ENCODE data around the gene NUDT16.

Gene NUDT16

GRCh38 chr3:131387796-131388489 is 6.4 kb downstream of the NUDT16 start:
- no peak overlapping the region for H3K27ac ChIP-seq (ENCODE audit: extremely low read depth, low read depth, low read length)
- TF ChIP-seq GLIS2 (tag by site-specific recombination; IDR thresholded peaks at IDR 0.05) (no peak), ZNF514 (tag by site-specific recombination; IDR thresholded peaks at IDR 0.05) (no peak), ZNF692 (tag by site-specific recombination; IDR thresholded peaks at IDR 0.05) (no peak), ATF2 (tag by site-specific recombination; IDR thresholded peaks at IDR 0.05; ENCODE audit: low read depth) (no peak), TSHZ1 (tag by site-specific recombination; IDR thresholded peaks at IDR 0.05; ENCODE audit: borderline replicate concordance) (no peak), ZNF544 (tag by site-specific recombination; IDR thresholded peaks at IDR 0.05) (no peak), SCRT1 (tag by site-specific recombination; IDR thresholded peaks at IDR 0.05; ENCODE audit: borderline replicate concordance) (no peak), ZNF639 (tag by site-specific recombination; IDR thresholded peaks at IDR 0.05) (no peak), ZNF843 (tag by site-specific recombination; IDR thresholded peaks at IDR 0.05) (no peak), ZBTB26 (tag by site-specific recombination; optimal IDR thresholded peaks at IDR 0.05) (no peak), ZNF670 (tag by site-specific recombination; IDR thresholded peaks at IDR 0.05; ENCODE audit: low read depth) (no peak), ZNF140 (tag by site-specific recombination; IDR thresholded peaks at IDR 0.05) (no peak), RBAK (tag by site-specific recombination; IDR thresholded peaks at IDR 0.05) (no peak), ZNF394 (tag by site-specific recombination; IDR thresholded peaks at IDR 0.05; ENCODE audit: borderline replicate concordance) (no peak), ZFP41 (tag by site-specific recombination; IDR thresholded peaks at IDR 0.05; ENCODE audit: borderline replicate concordance) (no peak), ZNF621 (tag by site-specific recombination; IDR thresholded peaks at IDR 0.05) (no peak), ZNF214 (tag by site-specific recombination; IDR thresholded peaks at IDR 0.05; ENCODE audit: borderline replicate concordance) (no peak), ZNF335 (tag by site-specific recombination; conservative IDR thresholded peaks at IDR 0.05) (no peak), SETDB1 (IDR thresholded peaks at IDR 0.05; ENCODE audit: insufficient read length, low read length) (no peak)
- no peak overlapping the region for H3K4me3 ChIP-seq (ENCODE audit: low read depth, low read length)
- H3K9me3 ChIP-seq (ENCODE audit: control insufficient read depth, insufficient read depth, low read depth, low read length) = no peaks in the 10 kb centered on the region
- H3K36me3 ChIP-seq (ENCODE audit: control insufficient read depth in 2 of 2, insufficient read depth in 1 of 2, low read length in 2 of 2) = peaks cover 0 to 33% of the 10 kb centered on the region in 2 experiments; a peak in 1 of 3 replicates
- no peaks in the 10 kb centered on the region for H3K4me1 ChIP-seq (ENCODE audit: control insufficient read depth, insufficient read depth, low read length)
- ChIA-PET POLR2A (no interaction called here), CTCF (interaction anchor here (0.6 kb wide), 1 partner anchor 558 kb away, joined by 3 read pairs; no protein-coding TSS in a partner anchor)
